HPDE6-E6E7 (cell line): Measurements from ENCODE around the gene PNPLA3.
A peak's percentile ranks its signal among the peaks of the same experiment; 100 is the strongest.

Experiments
- DNase-seq: peaks from one replicate; pipeline ENCODE4 v3.0.0; 2011; ENCODE audit warnings: missing footprints; ENCODE audit errors: extremely low spot score

The PNPLA3 gene, protein sequence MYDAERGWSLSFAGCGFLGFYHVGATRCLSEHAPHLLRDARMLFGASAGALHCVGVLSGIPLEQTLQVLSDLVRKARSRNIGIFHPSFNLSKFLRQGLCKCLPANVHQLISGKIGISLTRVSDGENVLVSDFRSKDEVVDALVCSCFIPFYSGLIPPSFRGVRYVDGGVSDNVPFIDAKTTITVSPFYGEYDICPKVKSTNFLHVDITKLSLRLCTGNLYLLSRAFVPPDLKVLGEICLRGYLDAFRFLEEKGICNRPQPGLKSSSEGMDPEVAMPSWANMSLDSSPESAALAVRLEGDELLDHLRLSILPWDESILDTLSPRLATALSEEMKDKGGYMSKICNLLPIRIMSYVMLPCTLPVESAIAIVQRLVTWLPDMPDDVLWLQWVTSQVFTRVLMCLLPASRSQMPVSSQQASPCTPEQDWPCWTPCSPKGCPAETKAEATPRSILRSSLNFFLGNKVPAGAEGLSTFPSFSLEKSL

DNA sequence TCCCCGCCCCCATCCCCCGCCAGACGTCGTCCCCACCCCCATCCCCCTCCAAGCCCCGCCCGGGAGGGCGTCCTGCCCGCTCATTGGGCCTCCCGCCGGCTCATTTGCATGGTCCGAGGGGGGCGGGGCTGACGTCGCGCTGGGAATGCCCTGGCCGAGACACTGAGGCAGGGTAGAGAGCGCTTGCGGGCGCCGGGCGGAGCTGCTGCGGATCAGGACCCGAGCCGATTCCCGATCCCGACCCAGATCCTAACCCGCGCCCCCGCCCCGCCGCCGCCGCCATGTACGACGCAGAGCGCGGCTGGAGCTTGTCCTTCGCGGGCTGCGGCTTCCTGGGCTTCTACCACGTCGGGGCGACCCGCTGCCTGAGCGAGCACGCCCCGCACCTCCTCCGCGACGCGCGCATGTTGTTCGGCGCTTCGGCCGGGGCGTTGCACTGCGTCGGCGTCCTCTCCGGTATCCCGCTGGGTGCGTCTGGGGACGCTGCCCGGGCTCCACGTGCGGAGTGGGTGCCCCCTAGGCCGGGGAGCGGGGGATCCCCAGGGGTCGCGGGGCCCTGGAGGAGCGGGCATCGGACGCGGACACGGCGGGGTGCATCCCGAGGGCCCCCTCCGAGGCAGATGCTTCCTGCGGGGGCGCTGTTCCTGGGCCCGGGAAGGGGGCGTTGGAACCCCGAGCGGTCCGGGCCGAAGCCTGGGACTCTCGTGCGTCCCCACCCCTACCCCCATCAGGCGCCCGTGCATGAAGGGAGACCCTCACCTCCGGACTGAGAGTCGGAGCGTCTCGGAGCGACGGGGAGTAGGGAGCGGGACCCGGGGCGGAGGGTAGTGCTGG lies at the start of gene PNPLA3:
Gene PNPLA3 (plus strand): TSS at position 175 of the 834 bp plus-strand sequence. CDS start 107 bp downstream, at position 282.
- DNase-seq = peak; percentile 75

DNA sequence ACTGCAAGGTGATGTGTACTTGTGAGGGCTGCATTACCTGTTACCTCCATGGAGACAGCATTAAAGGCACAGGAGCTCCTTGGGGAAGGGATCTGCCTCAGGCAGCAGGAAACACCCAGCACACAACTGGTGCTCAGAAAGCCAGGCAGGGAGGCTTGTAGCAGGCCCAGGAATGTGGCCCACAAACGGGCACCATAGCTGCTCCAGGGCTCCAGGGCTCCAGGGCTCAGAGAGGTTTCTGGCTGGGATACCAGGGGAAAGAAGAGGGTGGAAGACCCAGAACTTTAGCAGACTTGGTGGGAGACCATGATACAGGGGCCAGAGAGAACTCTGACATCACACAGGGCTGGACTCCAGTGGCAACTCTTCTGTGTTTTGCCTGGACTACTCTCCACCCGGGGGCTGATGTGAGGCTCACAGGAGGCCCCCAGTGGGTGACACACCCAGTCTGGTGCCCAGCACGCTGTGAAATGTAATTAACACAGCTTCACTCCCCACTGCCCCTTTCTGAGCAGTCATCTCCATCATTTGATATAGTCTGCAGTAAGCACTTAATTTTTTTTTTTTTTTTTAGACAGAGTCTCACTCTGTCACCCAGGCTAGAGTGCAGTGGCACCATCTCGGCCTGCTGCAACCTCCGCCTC lies 46.6 kb upstream of the PNPLA3 start:
- DNase-seq = no peak

DNA sequence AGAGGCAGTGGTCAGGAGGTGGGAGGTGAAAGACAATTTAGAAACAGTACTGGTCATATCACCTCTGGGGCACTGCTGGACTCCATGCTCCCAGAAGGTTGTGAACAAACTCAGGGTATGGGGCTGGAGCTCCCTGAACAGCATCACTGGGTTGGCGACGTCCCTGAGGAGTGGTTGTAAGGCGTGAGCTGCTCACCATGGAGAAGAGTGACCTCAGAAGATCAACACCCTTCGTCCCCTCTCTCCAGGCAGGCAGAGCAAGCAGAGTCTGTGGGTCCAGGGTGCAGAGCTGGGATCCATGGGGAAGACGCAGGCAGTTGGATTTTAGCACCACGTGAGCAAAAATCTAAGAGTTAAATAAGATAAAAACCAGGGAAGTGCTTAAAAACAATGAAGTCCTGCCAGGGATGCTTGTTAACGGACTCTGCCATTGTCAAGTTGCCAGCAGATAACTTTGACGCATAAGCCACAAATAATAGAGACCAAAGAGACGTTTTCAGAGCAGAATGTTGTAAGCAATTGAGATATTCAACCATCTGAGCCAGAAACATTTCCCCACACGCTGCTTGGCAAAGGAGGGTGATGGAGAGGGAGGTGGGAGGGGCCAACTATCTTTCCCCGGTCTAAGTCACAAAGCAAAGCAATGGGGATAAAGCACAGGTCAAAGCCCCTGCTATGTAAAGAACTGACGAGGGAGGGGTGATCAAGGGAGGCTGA lies 45.4 kb upstream of the PNPLA3 start:
- no peak for DNase-seq

DNA sequence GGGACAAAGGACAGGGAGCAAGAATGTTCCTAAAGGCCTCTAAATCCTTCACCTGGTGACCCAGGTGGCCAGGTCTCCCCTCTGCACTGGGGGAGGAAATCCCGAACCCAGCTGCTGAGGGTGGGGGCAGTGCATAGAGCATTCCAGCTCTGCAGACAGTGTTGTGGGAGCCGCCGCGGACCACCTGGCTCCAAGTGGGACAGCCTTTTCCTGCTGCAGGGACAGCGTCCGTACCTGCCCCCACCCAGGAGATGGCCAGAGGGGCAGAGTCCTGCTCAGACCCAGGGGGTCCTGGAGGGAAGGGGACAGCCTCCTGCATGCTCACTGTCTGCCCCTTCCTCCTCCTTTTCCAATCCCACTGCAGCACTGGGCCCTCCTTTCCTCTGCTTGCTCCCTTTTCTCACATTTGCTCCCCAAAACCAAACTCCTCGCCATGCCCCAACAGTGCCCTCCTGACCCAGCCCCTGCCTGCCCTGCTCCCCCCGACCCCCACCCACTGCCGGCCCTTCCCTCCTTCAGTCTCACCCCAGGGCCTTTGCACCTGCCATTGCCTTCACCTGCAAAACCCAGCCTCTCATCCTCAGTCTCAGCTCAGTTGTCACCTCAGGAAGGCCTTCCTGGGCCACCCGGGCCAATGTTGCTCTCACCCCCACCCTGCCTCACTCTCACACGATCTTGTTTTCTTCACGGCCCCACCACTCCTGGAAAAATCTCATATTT lies 44.6 kb upstream of the PNPLA3 start:
- DNase-seq = no peak

DNA sequence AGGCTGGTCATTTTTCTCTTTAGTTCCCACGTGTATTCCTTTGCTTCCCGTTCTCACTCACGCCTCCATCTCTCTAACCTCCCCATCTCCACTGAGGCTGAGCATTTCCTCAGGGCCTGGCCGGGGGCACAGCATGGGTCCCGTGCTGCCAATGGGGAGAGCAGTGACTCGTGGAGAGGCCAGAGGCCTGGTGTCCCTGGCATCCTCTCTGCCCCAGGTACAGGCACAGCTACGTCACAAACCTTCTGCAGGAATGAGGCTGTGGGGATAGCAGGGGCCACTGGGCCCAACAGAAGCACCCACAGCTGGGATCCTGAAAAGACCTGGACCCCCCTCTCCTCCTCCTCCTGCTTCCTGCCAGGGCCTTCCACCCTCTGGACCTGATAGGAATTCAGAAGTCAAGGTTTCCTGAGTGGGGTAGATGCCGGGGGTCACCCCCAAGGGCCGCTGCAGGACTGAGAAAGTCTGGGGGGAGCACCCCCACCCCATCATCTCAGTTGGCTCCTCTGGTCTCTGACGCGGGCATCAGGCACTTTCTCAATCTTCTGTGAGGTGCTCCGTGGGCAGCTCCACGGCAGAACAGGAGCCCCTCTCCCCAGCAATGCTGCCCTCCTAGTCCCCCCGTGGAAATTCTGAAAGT lies 43.6 kb upstream of the PNPLA3 start:
- no peak for DNase-seq

DNA sequence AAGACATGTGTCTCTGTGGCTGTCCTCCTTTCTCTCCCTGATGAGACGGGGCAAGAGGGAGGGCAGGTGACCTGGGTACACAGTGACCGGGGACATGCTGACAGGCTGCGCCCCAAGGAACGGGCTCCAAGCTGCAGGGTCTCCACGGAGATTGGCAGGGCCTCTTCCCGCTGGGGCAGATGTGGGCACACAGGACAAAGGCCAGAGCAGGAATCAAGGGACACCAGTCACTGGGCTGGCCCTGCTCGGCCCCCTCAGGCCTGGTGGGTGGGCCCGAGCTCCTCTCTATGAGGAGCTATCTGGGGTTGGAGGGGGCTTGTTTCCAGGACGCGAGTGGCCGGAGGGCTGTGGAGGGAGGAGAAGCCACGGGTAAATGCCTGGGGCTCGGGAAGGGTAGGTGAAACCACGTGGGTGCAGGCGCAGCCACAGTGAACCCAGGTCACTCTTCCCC lies 43.0 kb upstream of the PNPLA3 start:
- no peak for DNase-seq

DNA sequence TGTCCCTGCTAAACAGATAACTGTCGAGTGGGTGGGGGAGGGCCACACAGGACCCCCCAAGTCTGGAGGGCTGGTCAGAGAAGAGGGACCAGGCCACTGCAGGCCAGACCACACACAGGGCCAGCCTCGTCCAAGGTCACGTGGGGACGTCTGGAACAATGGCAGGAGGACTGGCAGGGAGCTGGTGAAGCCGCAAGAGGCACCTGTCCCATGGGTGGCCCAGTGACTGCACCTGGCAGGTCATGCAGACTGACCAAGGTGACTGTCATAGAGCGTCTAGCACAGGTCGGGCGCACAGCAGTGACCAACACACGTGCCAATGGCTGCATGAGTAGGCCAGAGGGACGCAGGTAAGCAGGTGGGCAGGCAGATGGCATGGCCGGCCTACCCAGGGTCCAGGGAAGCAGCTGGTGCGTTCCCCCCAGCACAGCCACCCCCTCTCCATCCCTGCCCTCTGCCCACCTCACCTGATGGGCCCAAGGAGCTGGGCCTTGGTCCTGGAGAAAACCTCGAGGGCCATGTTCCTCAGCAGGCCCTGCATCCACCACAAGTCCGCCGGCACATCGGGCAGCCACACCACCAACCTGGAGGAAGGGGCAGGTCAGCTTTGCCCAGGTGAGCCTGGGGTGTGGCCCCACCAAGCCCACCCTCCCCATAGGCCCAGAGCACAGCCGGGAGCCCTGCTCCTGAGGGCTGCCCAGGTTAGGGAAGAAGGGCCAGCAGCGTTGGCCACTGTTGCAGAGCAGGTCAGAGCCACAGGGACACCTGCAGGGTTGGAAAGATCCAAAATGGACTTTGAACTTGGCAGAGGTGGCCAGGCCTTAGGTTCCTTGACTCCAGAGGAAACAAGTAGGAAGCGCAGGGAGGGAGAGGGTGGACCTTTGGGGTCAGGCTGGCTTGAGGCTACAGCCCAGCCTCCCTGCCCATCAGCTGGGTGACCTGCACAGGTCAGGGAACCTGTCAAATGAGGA lies 42.2 kb upstream of the PNPLA3 start:
- DNase-seq = no peak

DNA sequence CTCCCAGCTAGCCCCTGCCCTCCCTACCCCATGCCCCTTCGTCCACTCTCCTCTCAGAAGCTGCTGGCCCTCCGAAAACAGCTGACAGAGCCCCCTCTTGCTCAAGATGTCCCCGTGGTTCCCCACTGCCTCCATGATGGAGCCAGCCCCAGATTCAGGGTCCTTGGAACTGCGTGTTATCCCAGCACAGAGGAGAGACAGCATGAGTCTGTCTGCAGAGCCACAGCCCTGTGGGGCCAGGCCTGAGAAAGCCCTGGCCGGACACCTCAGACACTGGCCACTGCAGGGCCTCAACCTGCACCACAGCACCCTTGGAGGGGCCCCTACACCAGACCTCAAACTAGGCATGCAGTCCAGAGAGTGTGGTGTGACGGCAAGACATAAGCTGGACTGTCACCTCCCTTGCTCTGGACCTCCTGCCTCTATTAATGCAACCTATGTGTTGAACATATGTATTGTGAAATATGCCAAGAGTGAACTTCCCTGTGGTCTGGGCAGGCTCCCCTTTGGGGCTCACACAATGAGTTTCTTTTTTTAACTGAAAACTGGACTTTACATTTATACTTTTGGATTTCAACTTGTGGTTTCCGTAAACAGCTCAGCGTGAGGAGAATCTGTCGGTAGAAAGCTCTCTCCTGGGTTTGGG lies 41.4 kb upstream of the PNPLA3 start:
- no peak for DNase-seq

DNA sequence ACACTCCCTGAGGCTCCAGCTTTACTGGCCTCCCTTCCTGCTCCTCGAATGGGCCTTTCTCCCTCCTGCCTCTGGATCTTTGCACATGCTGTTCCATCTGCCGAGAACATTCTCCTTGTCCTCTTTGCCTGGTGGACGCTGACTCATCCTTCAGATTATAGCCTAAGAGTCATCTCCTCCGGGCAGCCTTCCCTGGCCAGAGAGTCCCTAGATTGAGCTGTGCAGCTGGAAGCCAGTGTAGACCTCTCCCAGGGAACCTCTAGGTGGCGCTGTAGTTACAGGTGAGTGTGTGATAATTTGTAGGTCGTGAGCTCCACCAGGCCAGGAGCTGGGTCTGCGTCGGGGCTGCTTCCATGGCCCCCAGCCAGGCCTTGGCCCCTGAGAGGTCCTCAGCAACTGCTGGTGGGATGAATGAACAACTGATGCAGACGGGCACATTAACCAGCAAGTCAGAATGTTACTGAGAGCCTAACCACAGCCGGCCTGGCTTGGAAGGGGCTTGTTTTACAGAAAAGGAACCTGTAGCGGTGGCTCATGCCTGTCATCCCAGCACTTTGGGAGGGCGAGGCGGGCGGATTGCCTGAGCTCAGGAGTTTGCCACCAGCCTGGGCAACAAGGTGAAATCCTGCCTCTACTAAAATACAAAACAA lies 40.5 kb upstream of the PNPLA3 start:
- DNase-seq = peak; percentile 58

DNA sequence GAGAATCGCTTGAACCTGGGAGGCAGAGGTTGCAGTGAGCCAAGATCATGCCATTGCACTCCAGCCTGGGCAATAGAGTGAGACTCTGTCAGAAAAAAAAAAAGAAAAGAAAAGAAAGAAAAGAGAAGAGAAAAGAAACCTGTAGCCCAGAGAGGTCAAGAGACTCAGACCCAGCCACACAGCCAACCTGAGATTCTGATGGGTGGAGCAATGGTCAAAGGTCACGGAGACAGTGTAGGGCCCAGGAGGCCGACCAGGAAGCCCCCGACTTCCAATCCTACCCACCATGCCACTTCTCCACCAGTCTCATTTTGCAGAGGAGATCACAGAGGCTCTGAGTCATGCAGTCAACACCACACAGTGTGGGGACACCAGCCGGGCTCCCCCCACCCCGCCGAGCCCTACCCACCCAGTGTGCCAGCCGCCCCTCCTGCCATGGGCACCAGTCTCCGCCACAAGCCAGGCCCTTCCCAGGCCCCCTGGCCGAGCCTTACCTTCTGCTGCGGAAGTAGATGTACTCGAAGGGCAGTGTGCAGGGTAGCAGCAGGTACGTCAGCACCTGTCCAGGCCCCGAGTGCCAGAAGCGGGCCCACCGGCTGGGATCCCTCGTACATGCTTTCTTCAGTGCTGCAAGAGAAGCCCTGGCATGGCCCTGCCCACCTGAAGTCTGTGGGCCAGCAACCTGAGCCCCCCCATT lies 39.7 kb upstream of the PNPLA3 start:
- no peak for DNase-seq

DNA sequence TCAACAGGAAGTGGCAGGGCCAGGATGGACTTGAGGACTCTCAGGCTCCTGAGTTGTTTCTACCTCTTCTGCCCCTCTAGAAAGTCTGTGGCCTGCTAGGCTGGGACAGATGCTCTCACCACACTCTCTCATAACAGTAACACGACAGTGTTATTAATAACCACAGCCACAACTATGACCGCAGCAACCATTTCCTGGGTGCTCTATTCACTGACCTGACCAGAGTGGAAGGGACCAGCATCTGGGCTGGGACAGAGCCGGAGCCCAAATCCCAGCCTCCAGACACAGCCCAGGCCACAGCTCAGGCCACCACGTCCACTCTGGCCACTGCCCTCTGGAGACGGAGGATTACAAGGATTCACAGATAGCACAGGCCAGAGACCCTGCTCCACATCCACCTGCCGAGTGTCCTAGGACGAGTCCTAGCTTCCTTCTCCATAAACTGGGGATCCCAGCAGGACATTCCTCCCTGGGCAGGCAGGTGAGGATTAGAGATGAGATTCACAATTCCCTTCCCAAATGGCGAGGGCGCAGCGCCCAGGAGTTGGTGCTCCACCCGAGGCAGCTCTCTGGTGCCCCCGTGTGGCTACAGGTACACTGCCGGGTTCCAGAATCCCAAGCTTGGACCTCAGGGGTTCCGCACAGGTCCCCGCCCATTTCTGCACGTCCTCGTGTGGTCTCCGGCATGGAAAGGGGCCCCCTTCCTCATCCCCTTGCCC lies 38.8 kb upstream of the PNPLA3 start:
- DNase-seq = peak; percentile 29

DNA sequence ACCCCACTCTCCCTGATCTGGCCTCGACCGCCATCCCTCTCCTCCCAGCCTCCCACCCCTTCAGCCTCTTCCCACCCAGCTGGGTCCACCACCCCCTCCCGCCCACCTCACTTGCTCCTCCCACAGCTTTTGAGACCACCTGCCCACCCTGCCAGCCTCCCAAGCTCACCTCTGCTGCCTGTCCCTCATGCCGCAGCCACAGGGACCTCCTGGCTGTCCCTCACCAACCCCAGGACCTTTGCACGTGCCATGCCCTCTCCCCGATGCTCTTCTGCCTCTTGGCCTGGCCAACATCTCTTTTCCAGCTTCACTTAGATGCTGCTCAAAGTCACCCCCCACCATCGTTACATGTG lies 38.3 kb upstream of the PNPLA3 start:
- no peak for DNase-seq

DNA sequence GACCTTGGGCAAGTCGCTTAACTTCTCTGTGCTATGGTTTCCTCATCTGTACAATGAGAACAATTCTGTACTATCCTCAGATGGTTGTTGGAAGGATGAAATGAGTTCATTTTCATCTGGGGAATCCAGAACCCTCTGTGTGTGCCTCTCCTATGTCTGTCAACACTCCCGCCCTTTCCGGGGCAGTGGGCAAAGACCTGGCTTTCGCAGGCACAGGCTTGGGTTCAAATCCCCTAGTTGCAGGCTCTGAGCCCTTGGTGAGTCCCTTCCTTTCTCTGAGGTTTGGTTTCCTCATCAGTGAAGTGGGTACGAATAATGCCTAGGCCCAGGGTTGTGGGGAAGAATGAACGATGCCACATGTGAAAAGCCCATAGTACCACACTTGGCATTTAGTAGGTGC lies 37.8 kb upstream of the PNPLA3 start:
- DNase-seq = no peak

DNA sequence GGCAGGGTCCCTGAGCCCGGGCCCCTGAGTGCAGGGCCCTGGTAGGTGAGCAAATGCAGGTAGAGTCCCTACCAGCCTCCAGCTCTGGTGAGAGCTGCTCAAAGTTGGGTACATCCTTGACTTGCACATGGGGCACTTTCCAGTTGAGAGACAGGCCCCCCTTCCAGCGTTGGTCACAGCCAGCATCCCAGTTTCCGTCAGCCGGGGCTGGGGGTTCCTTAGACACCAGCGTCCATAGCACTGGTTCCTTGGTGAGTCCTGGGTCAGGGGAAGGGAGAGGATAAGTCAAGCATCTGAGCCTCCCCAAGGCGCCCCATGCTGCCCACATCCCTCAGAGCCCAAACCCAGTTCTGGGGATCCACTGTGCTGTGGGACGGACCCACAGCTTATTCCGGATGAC lies 37.4 kb upstream of the PNPLA3 start:
- no peak for DNase-seq

DNA sequence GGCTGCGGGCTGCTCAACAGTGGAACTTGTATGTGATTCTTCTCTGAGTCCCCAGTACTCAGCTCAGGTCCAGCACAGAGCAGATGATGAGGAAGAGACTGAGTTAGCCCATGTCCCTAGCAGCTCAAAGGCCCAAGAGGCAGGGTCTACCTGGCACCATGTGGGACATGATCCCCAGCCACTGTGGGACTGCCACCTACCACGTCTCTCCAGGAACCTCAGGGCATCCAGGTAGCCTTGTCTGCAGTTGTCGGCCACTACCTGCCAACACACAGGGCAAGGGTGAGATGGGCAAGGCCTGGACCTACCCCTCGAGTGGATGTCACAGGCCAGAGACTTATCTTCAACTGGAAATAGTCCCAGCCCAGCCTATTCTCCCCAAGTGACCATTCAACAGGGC lies 36.2 kb upstream of the PNPLA3 start:
- no peak for DNase-seq

DNA sequence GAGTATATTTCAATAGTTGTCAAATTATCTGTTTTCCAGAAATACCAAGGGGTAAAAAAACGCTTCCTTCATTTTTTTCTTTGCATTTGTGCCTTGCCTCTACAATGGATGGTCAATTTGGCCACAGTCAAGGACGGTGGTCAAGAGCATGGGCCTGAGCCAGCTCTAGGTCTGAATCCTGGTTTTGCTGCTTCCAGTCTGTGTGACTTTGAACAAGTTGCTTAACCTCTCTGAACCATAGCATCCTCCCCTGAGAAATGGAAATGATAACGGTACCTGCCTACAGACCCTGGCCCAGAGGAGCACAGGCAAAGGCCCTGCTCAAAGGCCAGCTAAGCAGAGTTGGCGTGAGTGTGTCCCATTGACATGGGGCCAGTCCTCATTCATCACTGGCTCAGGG lies 34.9 kb upstream of the PNPLA3 start:
- no peak for DNase-seq
